GM19240 (cell line): ENCODE measurements around the gene SCO2.

ENCODE experiments used
- DNase-seq: peaks from one replicate; pipeline ENCODE4 v3.0.0; 2011; ENCODE audit warnings: low spot score; ENCODE audit not compliant: insufficient read length

The SCO2 gene

DNA sequence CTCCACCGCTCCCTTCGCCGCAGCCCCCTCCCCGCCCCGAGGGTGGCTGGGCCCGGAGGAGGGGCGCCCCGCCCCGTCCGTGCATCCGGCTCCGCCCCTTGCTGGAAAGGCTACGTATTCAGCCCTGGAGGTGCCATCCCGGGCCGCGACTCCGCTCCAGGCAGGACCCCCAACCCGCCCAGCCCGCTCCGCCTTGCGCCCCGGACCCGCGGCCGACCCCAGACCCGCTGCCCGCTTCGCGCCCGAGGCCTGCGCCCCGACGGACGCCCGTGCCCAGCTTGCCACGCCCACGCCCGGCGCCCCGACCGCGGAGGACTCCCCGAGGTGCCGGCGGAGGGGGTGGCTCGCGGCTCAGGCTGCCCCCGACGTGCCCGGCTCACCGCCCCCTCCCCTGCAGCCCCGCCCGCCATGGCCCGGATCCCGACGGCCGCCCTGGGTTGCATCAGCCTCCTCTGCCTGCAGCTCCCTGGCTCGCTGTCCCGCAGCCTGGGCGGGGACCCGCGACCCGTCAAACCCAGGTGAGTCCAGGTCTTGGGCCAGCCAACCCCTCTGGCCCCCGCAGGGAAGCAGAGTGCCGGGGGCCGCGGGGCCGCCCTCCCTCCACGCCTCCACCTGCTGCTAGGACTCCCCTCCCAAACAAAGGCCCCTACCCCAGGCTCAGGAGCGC is 43.8 kb downstream of the SCO2 start, which contains the start of gene ADM2:
ADM2 (plus strand) TSS at position 104 of the 667 bp plus-strand sequence; CDS start at position 409, 305 bp downstream.
- DNase-seq: no peak

DNA sequence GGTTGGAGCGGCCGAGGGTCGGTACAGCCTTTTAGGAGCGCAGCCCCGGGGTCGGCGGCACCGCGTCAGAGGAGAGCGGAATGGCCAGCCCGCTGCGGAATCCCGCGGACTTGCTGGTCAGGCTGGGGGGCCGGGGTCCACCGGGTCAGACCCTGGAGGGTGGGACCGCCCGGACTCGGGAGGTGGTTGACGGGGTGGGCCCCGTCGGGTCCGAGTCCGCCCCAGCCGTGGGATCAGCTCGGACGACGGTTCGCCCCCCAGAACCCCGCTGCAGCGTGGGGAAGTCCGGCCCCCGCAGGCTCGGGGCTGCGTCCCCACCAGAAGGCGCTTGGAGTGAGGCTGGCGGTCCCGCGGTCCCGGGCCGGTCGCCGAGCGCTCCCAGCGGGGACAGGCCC is 44.4 kb downstream of the SCO2 start:
- DNase-seq: no peak

DNA sequence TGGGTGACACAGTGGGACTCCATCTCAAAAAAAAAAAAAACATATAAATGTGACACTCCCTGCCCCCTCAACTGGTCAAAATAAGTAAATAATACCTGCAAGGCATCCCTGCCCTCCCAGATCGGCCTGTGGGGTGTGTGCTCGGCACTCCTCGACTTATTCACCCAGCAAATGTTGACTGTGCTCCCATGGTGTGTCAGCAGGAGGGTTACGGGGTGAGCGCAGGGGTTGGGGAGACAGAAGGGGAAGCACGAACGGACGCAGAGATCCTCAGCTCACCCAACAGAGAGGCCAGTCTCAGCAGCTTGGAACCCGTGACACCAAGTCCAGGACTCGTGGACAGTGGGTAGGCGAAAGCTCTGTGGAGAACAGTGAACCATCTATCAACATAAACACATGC is 45.7 kb downstream of the SCO2 start:
- DNase-seq: no peak

DNA sequence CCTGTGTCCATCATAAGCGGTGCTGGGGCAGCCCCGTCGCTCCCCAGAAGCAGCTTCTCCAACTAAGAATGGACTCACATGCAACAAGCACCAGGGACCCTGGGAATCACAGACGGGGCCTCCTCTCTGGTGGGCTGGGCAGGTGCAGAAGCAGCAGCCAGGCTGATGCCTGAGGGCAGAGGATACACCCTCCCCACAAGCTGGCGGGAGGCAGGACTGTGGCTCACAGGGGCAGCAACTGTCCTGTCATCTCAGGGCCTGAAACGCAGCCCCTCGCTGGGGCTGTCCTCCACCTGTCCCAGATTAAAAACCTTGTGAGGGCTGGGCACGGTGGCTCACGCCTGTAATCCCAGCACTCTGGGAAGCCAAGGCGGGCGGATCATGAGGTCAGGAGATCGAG is 47.5 kb downstream of the SCO2 start:
- DNase-seq: no peak

DNA sequence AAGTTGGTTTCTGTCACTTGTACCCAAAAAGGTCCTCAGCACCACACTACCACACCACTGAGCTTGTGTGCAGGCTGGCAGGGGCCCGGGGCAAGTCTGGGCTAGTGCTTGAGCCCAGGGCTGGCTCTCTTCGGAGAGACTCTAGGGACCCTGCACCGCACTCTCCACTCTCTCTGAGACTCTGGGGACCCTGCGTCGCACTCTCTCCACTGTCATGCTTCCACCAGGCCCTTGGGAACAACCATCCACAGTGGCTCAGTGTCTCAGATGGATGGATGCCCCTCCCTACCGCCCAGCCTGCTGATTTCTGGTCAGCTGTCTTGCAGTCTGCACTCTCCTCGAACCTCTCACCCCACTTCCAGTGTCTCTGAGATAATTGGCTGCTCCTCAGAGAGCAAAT is 48.5 kb downstream of the SCO2 start:
- DNase-seq: no peak

DNA sequence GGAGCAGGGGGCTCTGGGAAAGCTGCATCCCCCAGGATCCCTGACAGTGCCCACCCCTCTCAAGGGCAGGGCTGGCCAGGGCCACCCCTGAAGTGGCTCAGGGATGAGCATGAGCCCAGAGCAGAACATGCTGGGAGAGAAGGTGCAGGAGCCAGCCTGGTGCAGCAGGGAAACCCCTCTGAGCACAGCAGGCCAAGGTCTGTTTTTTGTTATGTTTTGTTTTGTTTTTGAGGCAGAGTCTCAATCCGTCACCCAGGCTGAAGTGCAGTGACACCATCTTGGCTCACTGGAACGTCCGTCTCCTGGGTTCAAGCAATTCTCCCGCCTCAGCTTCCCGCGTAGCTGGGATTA is 49.8 kb downstream of the SCO2 start:
- DNase-seq: no peak

DNA sequence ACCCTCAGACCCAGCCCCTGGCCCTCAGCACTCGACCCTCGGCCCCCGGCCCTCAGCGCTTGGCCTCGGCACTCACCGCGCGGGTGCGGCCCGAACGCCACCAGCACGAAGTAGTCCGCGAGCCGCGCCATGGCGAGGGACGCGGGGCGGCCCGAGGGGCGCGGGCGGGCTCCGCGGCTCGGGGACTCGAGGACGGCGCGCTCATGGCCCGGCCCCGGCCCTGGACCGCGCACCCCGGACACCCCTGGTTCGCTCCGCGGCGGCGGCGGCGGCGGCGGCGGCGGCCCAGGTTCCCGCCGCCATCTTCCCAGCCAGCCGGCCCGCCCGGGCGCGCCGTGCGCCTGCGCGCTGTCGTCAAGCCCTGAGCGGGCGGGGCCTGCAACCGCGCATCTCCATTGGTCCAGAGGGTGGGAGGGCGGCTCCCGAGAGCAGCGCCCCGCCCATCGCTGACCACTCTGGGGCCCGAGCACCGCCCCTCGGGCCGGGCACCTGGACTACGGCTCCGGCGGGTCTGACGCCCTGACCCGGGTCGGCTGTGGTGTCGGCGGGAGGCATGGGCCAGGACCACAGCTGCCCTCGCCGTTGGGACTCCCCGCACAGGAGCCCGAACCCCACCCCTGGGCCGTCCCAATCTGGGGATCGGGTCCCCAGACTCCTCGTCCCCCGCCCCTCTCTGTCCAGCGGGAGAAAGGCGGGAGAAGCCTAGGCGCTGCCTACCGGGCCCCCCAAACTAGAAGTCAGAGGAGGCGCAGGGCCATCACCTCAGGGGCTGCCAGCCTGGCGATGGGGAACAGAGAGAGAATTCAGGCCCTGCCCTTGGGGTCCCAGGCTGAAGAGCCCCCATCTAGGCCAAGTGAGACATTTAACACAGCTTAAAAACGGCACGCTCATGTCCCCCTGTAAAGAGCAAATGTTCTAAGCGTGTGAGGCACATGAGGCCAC is 50.4 kb downstream of the SCO2 start, which contains the start of gene SBF1:
SBF1 (minus strand) TSS at position 326 of the 942 bp plus-strand sequence; CDS start at position 131, 195 bp downstream.
- DNase-seq: peak; percentile 98

DNA sequence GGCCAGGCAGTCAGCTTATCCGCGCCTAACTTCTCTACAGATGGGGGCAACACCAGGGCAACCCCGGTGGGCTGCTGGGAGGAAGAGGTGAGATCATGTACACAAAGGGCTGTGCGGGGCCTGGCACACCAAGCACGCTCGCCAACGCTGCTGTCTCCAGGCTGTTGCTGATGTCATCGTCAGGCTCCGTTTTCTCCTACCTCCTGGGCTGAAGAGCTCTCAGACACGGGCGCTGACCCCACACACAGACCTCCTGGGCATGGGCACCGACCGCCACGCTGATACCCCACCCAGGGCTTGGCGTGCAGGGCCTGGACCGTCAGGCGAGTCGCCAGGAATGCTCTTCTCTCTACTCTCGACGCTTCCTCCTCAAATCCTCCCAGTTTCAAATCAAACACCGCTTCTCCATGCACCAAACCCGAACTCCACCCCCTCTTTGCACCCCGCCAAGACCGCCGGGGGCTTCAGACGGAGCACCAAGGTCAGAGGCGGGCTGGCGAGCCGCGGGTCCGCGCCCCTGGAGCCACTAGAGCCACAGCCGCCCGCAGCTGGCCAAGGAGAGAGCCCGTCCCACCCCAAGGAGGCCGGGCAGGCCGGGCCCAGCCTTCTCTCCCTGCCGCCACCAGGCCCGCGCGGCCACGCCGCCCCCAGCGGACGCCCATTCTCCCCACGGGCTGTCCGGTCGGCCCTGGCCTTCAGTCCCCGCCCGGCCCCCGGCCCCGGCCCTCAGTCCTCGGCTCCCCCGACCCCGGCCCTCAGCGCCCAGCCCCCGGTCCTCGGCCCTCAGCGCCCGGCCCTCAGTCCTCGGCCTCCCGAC is 51.3 kb downstream of the SCO2 start:
- DNase-seq: no peak
